ENCODE data around the gene ZIC5. TPM values are rescaled to one million over a fixed set of nuclear protein-coding genes. Genes with fewer than 3 reads are reported as not detected.

ZIC5 gene
- total and polyA plus RNA-seq, 9 of the 15 experiments (the other 6 are each of a cell fraction or from before 2014, with no cell fraction given), result 0.57 to 2.0 (median 1.1) TPM

GRCh38 chr13:99944102-99944501 is 27.5 kb downstream of the ZIC5 start:
- TF ChIP-seq BCL6 (CRISPR knock-in tag; IDR thresholded peaks at IDR 0.05) (no peak), WHSC1 (IDR thresholded peaks at IDR 0.05; ENCODE audit: low read length) (no peak), GTF2E2 (tag; IDR thresholded peaks at IDR 0.05) (no peak), SRSF9 (IDR thresholded peaks at IDR 0.05; ENCODE audit: borderline replicate concordance, low read depth, low read length) (no peak), RUNX1 (IDR thresholded peaks at IDR 0.05; ENCODE audit: low read depth) (no peak), RHOXF2B (CRISPR knock-in tag; conservative IDR thresholded peaks at IDR 0.05) (no peak), RBM34 (IDR thresholded peaks at IDR 0.05; ENCODE audit: borderline replicate concordance, insufficient read depth, low read length) (no peak), CHD7 (IDR thresholded peaks at IDR 0.05; ENCODE audit: low read depth, low read length) (no peak), NFATC3 (IDR thresholded peaks at IDR 0.05) (no peak), XRCC4 (IDR thresholded peaks at IDR 0.05; ENCODE audit: extremely low read depth, insufficient read depth, insufficient read length) (no peak), ZNF76 (CRISPR knock-in tag; IDR thresholded peaks at IDR 0.05; ENCODE audit: borderline replicate concordance) (no peak), STAT5B (CRISPR knock-in tag; IDR thresholded peaks at IDR 0.05) (no peak)
- FAIRE-seq (no peak), ATAC-seq (no peak), DNase-seq (ENCODE audit: extremely low read depth in 1 of 4, low spot score in 3 of 4) (no peak)
- Histone ChIP-seq H3K36me3 (ENCODE audit: control insufficient read depth, insufficient read depth, low read length) (no peaks in the 10 kb centered on the region), H3K4me1 (replicated peaks in 1 of 2; ENCODE audit: control insufficient read depth in 2 of 2, insufficient read depth in 2 of 2, low read length in 2 of 2) (no peaks in the 10 kb centered on the region; a peak in 1 of 5 replicates), H3K4me3 (no peak overlapping the region), H3K4me2 (ENCODE audit: insufficient read depth, low read length) (no peak overlapping the region), H3K9me1 (ENCODE audit: control insufficient read depth, insufficient read depth, low read length) (no peaks in the 10 kb centered on the region), H3K27ac (ENCODE audit: extremely low read depth, low read depth, low read length) (no peak overlapping the region), H2AFZ (ENCODE audit: low read depth, low read length) (no peak overlapping the region), H3K27me3 (ENCODE audit: control insufficient read depth in 2 of 2, insufficient read depth in 2 of 2, low read length in 2 of 2) (peaks cover 22 to 29% of the 10 kb centered on the region in 2 experiments), H3K79me2 (ENCODE audit: control insufficient read depth, insufficient read depth, low read length) (no peaks in the 10 kb centered on the region), H3K9ac (ENCODE audit: insufficient read depth in 1 of 2, low read depth in 2 of 2, low read length in 2 of 2) (no peak overlapping the region), H3K9me3 (replicated peaks; ENCODE audit: control insufficient read depth, insufficient read depth, low read depth, low read length) (no peaks in the 10 kb centered on the region), H4K20me1 (replicated peaks; ENCODE audit: control insufficient read depth, insufficient read depth, low read length) (no peaks in the 10 kb centered on the region)
- CTCF ChIA-PET (ENCODE audit: low intra/inter-chr PET ratio), result no interaction called here
- intact Hi-C loops (cut with micrococcal nuclease) (no loop called here), in situ Hi-C loops (cut with MboI) (no loop called here)
- WGBS (ENCODE audit: insufficient coverage, low coverage, missing lambda C conversion rate), result 6% methylated on average over 6 of the region's 7 CpGs
- POLR2A ChIA-PET, result no interaction called here
- no TSS peak for BruUV-seq (replicated peaks)

Measured in K562 (cell line).